AG10803 (cell line): ENCODE data around the gene DYRK2.
A peak's percentile ranks its signal among the peaks of the same experiment; 100 is the strongest.

ENCODE experiments used
- DNase-seq: peaks from one replicate; pipeline ENCODE4 v3.0.0; 2010; ENCODE audit warnings: low read depth
- H3K4me3 ChIP-seq: 2 replicates; pipeline ENCODE4 v1.5.1; 2011; ENCODE audit warnings: mild to moderate bottlenecking, low read length, control low read depth
- CTCF ChIP-seq: conservative IDR thresholded peaks from 2 replicates; pipeline ENCODE4 v1.5.1; 2011; ENCODE audit warnings: mild to moderate bottlenecking, low read length, control low read depth, inconsistent platforms

Gene DYRK2

GRCh38 chr12:67648521-67649260 lies at the start of gene DYRK2:
TSS of gene DYRK2 (plus strand) at chr12:67648745. CDS start at chr12:67649134, 389 bp downstream.
- DNase-seq, result peak; percentile 78
- peak within 1 kb of the TSS; percentile 88 for H3K4me3 ChIP-seq
- no peak for TF ChIP-seq CTCF

DNA sequence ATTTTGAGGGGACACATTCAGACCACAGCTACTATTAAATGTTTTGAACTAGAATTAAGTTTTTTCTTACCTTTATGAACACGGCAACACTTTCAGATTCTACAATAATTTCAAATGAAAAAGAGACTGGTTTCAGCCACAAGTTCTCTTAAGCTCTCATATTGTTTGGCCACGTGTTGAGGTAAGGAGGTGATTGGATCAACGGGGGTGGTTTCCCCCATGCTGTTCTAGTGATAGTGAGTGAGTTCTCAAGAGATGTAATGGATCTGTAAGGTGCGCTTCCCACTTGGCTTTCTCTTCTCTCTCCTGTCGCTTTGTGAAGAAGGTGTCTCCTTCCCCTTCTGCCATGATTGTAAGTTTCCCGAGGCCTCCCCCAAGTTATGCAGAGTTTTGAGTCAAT lies 48.9 kb upstream of the DYRK2 start:
- DNase-seq, result no peak
- no peak overlapping the region for H3K4me3 ChIP-seq
- TF ChIP-seq CTCF, result no peak

GRCh38 chr12:67601126-67601525 lies 47.4 kb upstream of the DYRK2 start:
- H3K4me3 ChIP-seq, result no peak overlapping the region
- no peak for TF ChIP-seq CTCF
- no peak for DNase-seq

DNA sequence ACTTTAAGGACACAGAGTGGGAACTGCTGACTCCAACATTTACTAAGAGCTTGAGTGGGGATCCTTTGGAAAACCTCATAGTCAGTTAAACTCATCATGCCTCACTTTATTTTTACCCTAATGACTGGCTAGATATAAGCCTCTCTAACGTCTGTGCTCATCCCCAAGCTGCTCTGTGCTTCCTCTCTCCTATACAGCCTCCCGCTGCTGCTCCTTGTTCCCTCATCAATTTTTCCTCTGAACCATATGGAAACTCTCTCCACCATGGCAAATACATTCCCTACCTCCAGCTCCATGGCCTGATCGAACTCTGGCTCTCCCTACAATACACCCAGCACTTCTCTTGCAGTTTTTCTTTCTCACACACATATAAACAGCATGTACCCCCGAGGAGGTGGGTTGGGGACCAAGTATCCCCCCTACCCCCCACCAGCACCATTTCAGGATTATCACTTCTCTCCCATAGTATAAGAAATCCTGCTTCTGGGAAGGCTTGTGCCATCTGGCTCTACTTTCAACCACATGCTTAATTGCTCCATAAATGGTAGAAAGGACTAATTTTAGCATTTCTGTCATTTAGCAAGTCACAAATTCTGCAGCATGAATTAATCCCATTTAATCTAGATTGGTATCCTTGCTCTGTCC lies 39.2 kb upstream of the DYRK2 start:
- DNase-seq, result no peak
- H3K4me3 ChIP-seq, result no peak overlapping the region
- no peak for TF ChIP-seq CTCF

- no peak overlapping the region for H3K4me3 ChIP-seq
- no peak for DNase-seq
- no peak for TF ChIP-seq CTCF
These were observed 35.5 kb upstream of the DYRK2 start for GRCh38 chr12:67613040-67613439.

- TF ChIP-seq CTCF, result no peak
- no peak for DNase-seq
These were observed 30.9 kb upstream of the DYRK2 start for GRCh38 chr12:67617629-67618028.

GRCh38 chr12:67618303-67618702 lies 30.2 kb upstream of the DYRK2 start:
- no peak for TF ChIP-seq CTCF
- DNase-seq, result no peak
- no peak overlapping the region for H3K4me3 ChIP-seq

More at GRCh38 chr12:67617629-67618028, 30.9 kb upstream of the DYRK2 start:
- no peak overlapping the region for H3K4me3 ChIP-seq
